ENCODE measurements around the gene RASL12.
"Not testable (repeated sequence)": the region's sequence is repeated elsewhere in the genome, so short reads cannot be mapped to it uniquely, and the experiment has no call there.

RASL12 gene

GRCh38 chr15:65067645-65068402 is at the start of gene RASL12:
Gene RASL12, minus strand, starts transcription at chr15:65067991. Its CDS starts 156 bp downstream, at chr15:65067835.
- no peak for DNase-seq

GRCh38 chr15:65115542-65115941 is 47.8 kb upstream of the RASL12 start:
- DNase-seq: no peak

- no peak for DNase-seq
Observed at GRCh38 chr15:65115086-65115485, 47.3 kb upstream of the RASL12 start, which contains the start of gene UBAP1L. Gene UBAP1L, minus strand, starts transcription at chr15:65115200. Its CDS starts 8,985 bp downstream, at chr15:65106215.

- DNase-seq: no peak
Observed at GRCh38 chr15:65110676-65111292, 43.0 kb upstream of the RASL12 start.

- DNase-seq: peak; percentile 24
Observed at GRCh38 chr15:65106011-65106590, 38.3 kb upstream of the RASL12 start.

- no peak for DNase-seq
Observed at GRCh38 chr15:65105038-65105437, 37.2 kb upstream of the RASL12 start.

GRCh38 chr15:65102912-65103311 is 35.1 kb upstream of the RASL12 start:
- no peak for DNase-seq

- DNase-seq: no peak
Observed at GRCh38 chr15:65101891-65102708, 34.3 kb upstream of the RASL12 start.

GRCh38 chr15:65101411-65101890 is 33.7 kb upstream of the RASL12 start:
- DNase-seq: peak; percentile 60

GRCh38 chr15:65100442-65100841 is 32.7 kb upstream of the RASL12 start:
- DNase-seq: no peak

GRCh38 chr15:65099801-65100200 is 32.0 kb upstream of the RASL12 start:
- DNase-seq: not testable (repeated sequence)

- DNase-seq: no peak
Observed at GRCh38 chr15:65099336-65099735, 31.5 kb upstream of the RASL12 start.

- no peak for DNase-seq
Observed at GRCh38 chr15:65097651-65098263, 30.0 kb upstream of the RASL12 start.

GRCh38 chr15:65096481-65097385 is 28.9 kb upstream of the RASL12 start:
- no peak for DNase-seq

- no peak for DNase-seq
Observed at GRCh38 chr15:65095747-65096104, 27.9 kb upstream of the RASL12 start.

- no peak for DNase-seq
Observed at GRCh38 chr15:65095011-65095746, 27.4 kb upstream of the RASL12 start.

- DNase-seq: no peak
Observed at GRCh38 chr15:65094294-65094995, 26.7 kb upstream of the RASL12 start.

GRCh38 chr15:65093793-65094170 is 26.0 kb upstream of the RASL12 start:
- not testable (repeated sequence) for DNase-seq

GRCh38 chr15:65092911-65093792 is 25.4 kb upstream of the RASL12 start:
- no peak for DNase-seq

All from activated CD4-positive, alpha-beta T cell treated with anti-CD3 and anti-CD28 coated beads, Interleukin-10, Interleukin-2, amounts not matched to agents 100 ng/mL and 50 ng/mL, durations not matched to agents 16 hours and 8 hours (primary cell).